Measurements from ENCODE around the gene CACNA1A. TPM values are rescaled to one million over a fixed set of nuclear protein-coding genes. Genes with fewer than 3 reads are reported as not detected.
"Not testable (repeated sequence)": the region's sequence is repeated elsewhere in the genome, so short reads cannot be mapped to it uniquely, and the experiment has no call there.

The CACNA1A gene
- total RNA-seq, result under 1 TPM; 0.25 to 0.35 TPM

DNA sequence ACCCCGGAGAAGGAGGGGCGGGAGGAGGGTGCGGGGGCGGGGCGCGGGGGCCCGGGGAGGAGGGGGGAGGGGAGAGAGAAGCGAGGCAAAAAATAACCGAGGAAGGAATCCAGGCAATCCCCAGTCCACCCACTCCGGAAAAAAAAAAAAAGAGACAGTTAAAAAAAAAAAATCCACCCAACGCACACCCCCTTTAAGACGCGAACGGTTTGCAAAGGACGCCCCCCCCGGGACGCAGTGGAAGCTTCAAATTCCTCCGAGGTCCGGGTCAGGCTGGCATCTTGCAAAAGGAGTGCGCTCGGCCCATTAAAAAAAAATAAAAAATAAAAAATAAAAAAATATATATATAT is at the start of gene CACNA1A:
Gene CACNA1A, minus strand, starts transcription at position 9 of the 350 bp plus-strand sequence. CDS start 255 bp downstream, outside the sequence.
- DNase-seq, result no peak
- CTCF ChIA-PET, result interaction anchor here (1.1 kb wide), 1 partner anchor 228 kb away, joined by 3 read pairs; no protein-coding TSS in a partner anchor
- POLR2A ChIA-PET, result interaction anchor here (0.7 kb wide), 1 partner anchor 389 kb away, joined by 7 read pairs; no protein-coding TSS in a partner anchor
- ATAC-seq, result no peak
- Mint-ChIP-seq H3K36me3 (ENCODE audit: low read depth) (no peaks in the 10 kb centered on the region), H3K4me1 (no peaks in the 10 kb centered on the region), H3K27ac (no peak within 1 kb of the TSS), H3K27me3 (peaks cover 62% of the 10 kb centered on the region), H3K9me3 (ENCODE audit: low read depth) (no peaks in the 10 kb centered on the region), H3K4me3 (peak within 1 kb of the TSS; percentile 27)
- intact Hi-C loops (cut with DNase I, micrococcal nuclease), result no loop called here

- ATAC-seq, result no peak
- intact Hi-C loops (cut with DNase I, micrococcal nuclease), result no loop called here
- H3K27ac Mint-ChIP-seq, result no peak overlapping the region
Observed at GRCh38 chr19:13554506-13555240, 48.4 kb upstream of the CACNA1A start.

DNA sequence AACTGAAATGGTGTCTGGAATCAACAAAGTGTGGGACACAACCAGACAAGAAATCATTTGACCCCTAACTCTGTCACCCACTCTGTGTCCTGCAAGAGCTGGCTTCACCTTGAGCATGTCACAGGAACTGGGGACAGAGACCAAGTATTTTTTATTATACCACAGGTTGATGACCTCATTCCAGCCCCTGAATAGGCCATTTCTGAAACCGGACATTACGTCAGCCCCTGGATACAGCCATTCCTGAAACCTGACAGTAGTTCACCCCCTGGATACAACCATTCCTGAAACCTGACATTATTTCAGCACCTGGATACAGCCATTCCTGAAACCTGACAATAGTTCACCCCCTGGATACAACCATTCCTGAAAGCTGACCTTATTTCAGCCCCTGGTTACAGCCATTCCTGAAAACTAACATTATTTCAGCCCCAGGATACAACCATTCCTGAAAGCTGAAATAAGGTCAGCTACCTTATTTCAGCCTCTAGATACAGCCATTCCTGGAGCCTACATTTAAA is 47.7 kb upstream of the CACNA1A start:
- no peaks in the 10 kb centered on the region for H3K36me3 Mint-ChIP-seq (ENCODE audit: low read depth)
- intact Hi-C loops (cut with DNase I, micrococcal nuclease), result no loop called here
- ChIA-PET POLR2A (no interaction called here), CTCF (no interaction called here)
- H3K9me3 Mint-ChIP-seq (ENCODE audit: low read depth), result no peaks in the 10 kb centered on the region
- no peak overlapping the region for H3K4me3 Mint-ChIP-seq
- DNase-seq (no peak), ATAC-seq (no peak)
- H3K27ac Mint-ChIP-seq, result no peak overlapping the region
- H3K4me1 Mint-ChIP-seq, result no peaks in the 10 kb centered on the region
- H3K27me3 Mint-ChIP-seq, result peaks cover 20% of the 10 kb centered on the region

More at GRCh38 chr19:13554506-13555240, 48.4 kb upstream of the CACNA1A start:
- H3K9me3 Mint-ChIP-seq (ENCODE audit: low read depth), result no peaks in the 10 kb centered on the region
- DNase-seq, result no peak
- no peak overlapping the region for H3K4me3 Mint-ChIP-seq
- CTCF ChIA-PET, result no interaction called here
- H3K4me1 Mint-ChIP-seq, result no peaks in the 10 kb centered on the region
- no peaks in the 10 kb centered on the region for H3K36me3 Mint-ChIP-seq (ENCODE audit: low read depth)
- H3K27me3 Mint-ChIP-seq, result peaks cover 20% of the 10 kb centered on the region
- POLR2A ChIA-PET, result no interaction called here

GRCh38 chr19:13548131-13548530 is 41.9 kb upstream of the CACNA1A start:
- ChIA-PET CTCF (no interaction called here), POLR2A (no interaction called here)
- Mint-ChIP-seq H3K27me3 (peaks cover 23% of the 10 kb centered on the region), H3K36me3 (ENCODE audit: low read depth) (no peaks in the 10 kb centered on the region), H3K27ac (no peak overlapping the region), H3K4me1 (no peaks in the 10 kb centered on the region), H3K9me3 (ENCODE audit: low read depth) (peaks cover 4% of the 10 kb centered on the region), H3K4me3 (no peak overlapping the region)
- DNase-seq, result no peak
- intact Hi-C loops (cut with DNase I, micrococcal nuclease), result no loop called here
- no peak for ATAC-seq

- Mint-ChIP-seq H3K4me1 (no peaks in the 10 kb centered on the region), H3K9me3 (ENCODE audit: low read depth) (peaks cover 4% of the 10 kb centered on the region), H3K36me3 (ENCODE audit: low read depth) (no peaks in the 10 kb centered on the region), H3K27me3 (peaks cover 24% of the 10 kb centered on the region), H3K27ac (no peak overlapping the region), H3K4me3 (no peak overlapping the region)
- CTCF ChIA-PET, result interaction anchor here (0.5 to 0.7 kb wide), 2 partner anchors 32 to 33 kb away, joined by 3 read pairs; no protein-coding TSS in a partner anchor
- POLR2A ChIA-PET, result no interaction called here
- DNase-seq, result no peak
- intact Hi-C loops (cut with DNase I, micrococcal nuclease), result no loop called here
- ATAC-seq, result no peak
Observed at GRCh38 chr19:13547102-13547501, 40.8 kb upstream of the CACNA1A start.

DNA sequence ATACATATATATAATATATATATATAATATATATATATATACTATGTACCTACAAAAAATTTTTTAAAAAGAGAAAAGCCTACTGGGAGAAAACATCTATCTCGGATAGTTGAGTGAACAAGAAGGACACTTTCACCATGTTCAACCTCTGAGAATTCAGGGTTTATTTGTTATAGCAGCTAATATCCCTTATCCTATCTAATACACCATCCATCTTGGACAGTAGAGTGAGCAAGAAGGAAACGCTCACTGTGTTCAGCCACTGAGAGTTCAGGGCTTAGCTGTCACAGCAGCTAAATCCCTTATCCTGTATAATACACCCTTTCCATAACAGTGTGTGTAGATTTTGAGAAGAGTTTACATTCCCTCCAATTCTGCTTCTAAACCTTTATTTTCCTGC is 38.1 kb upstream of the CACNA1A start:
- DNase-seq, result no peak
- H3K4me1 Mint-ChIP-seq, result no peaks in the 10 kb centered on the region
- H3K4me3 Mint-ChIP-seq, result no peak overlapping the region
- ATAC-seq, result no peak
- ChIA-PET CTCF (interaction anchor here (0.6 kb wide), 1 partner anchor 117 kb away, joined by 3 read pairs; no protein-coding TSS in a partner anchor), POLR2A (no interaction called here)
- peaks cover 4% of the 10 kb centered on the region for H3K9me3 Mint-ChIP-seq (ENCODE audit: low read depth)
- H3K27ac Mint-ChIP-seq, result no peak overlapping the region
- H3K27me3 Mint-ChIP-seq, result peaks cover 22% of the 10 kb centered on the region
- intact Hi-C loops (cut with DNase I, micrococcal nuclease), result no loop called here
- H3K36me3 Mint-ChIP-seq (ENCODE audit: low read depth), result no peaks in the 10 kb centered on the region

DNA sequence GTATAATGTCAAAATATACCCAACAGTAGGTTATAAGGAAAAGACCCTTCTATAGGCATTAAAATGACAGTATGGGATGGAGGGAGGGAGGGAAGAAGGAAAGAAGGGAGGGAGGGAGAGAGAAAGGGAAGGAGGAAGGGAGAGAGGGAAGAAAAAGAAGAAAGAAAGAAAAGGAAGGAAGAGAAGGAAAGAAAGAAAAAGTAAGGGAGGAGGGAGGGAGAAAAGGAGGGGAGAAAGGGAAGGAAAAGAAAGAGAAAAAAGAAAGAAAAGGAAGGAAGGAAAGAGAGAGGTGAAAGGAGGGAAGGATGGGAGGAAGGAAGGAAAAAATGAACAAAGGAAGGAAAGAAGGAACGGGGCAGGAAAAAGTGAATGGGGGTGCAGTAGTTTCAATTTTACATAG is 35.3 kb upstream of the CACNA1A start:
- ATAC-seq (no peak), DNase-seq (no peak)
- H3K9me3 Mint-ChIP-seq (ENCODE audit: low read depth), result peaks cover 4% of the 10 kb centered on the region
- ChIA-PET POLR2A (no interaction called here), CTCF (interaction anchor here (1.8 kb wide), 1 partner anchor 48 kb away, joined by 5 read pairs; no protein-coding TSS in a partner anchor)
- no peak overlapping the region for H3K27ac Mint-ChIP-seq
- no peaks in the 10 kb centered on the region for H3K36me3 Mint-ChIP-seq (ENCODE audit: low read depth)
- H3K4me3 Mint-ChIP-seq, result no peak overlapping the region
- peaks cover 23% of the 10 kb centered on the region for H3K27me3 Mint-ChIP-seq
- H3K4me1 Mint-ChIP-seq, result no peaks in the 10 kb centered on the region
- intact Hi-C loops (cut with DNase I, micrococcal nuclease), result no loop called here

DNA sequence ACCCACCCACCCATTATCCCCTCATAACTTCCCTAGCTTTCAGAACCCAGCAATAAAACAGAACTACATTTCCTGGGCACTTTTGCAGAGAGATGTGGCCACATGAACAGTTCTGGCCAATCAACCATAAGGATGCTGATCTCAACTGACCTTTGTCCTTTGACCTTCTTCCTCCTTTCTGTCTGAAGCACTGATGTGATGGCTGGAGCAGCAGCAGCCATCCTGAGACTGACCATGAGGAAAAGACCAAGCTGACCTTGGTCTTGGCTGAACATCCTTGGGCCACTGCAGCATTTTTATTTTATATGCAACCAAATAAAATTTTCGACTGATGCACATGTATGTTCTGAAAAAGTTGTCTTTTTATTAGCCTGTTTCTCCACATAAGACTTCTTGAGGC is 33.1 kb upstream of the CACNA1A start:
- peaks cover 4% of the 10 kb centered on the region for H3K9me3 Mint-ChIP-seq (ENCODE audit: low read depth)
- H3K36me3 Mint-ChIP-seq (ENCODE audit: low read depth), result no peaks in the 10 kb centered on the region
- CTCF ChIA-PET, result interaction anchor here (1.3 kb wide), 1 partner anchor 33 kb away, joined by 4 read pairs; no protein-coding TSS in a partner anchor
- no peak overlapping the region for H3K27ac Mint-ChIP-seq
- POLR2A ChIA-PET, result no interaction called here
- intact Hi-C loops (cut with DNase I, micrococcal nuclease), result no loop called here
- no peak for ATAC-seq
- no peak for DNase-seq
- peaks cover 26% of the 10 kb centered on the region for H3K27me3 Mint-ChIP-seq
- H3K4me1 Mint-ChIP-seq, result no peaks in the 10 kb centered on the region
- no peak overlapping the region for H3K4me3 Mint-ChIP-seq

GRCh38 chr19:13538601-13539253 is 32.4 kb upstream of the CACNA1A start:
- Mint-ChIP-seq H3K27me3 (peaks cover 29% of the 10 kb centered on the region), H3K4me1 (no peaks in the 10 kb centered on the region), H3K4me3 (no peak overlapping the region), H3K27ac (no peak overlapping the region), H3K36me3 (ENCODE audit: low read depth) (no peaks in the 10 kb centered on the region), H3K9me3 (ENCODE audit: low read depth) (peaks cover 3% of the 10 kb centered on the region)
- ChIA-PET POLR2A (no interaction called here), CTCF (interaction anchor here (0.9 to 1.3 kb wide), 2 partner anchors 12 to 34 kb away, joined by 3 to 4 read pairs; no protein-coding TSS in a partner anchor)
- no peak for DNase-seq
- ATAC-seq, result no peak
- intact Hi-C loops (cut with DNase I, micrococcal nuclease), result no loop called here

- CTCF ChIA-PET, result interaction anchor here (0.7 to 0.8 kb wide), 2 partner anchors 10 to 538 kb away, joined by 3 read pairs; no protein-coding TSS in a partner anchor
- DNase-seq, result no peak
- ATAC-seq, result no peak
- H3K36me3 Mint-ChIP-seq (ENCODE audit: low read depth), result no peaks in the 10 kb centered on the region
- POLR2A ChIA-PET, result no interaction called here
- peaks cover 23% of the 10 kb centered on the region for H3K27me3 Mint-ChIP-seq
- intact Hi-C loops (cut with DNase I, micrococcal nuclease), result no loop called here
- H3K4me1 Mint-ChIP-seq, result no peaks in the 10 kb centered on the region
- H3K4me3 Mint-ChIP-seq, result no peak overlapping the region
- H3K9me3 Mint-ChIP-seq (ENCODE audit: low read depth), result no peaks in the 10 kb centered on the region
- no peak overlapping the region for H3K27ac Mint-ChIP-seq
Observed at GRCh38 chr19:13537454-13537853, 31.2 kb upstream of the CACNA1A start.

DNA sequence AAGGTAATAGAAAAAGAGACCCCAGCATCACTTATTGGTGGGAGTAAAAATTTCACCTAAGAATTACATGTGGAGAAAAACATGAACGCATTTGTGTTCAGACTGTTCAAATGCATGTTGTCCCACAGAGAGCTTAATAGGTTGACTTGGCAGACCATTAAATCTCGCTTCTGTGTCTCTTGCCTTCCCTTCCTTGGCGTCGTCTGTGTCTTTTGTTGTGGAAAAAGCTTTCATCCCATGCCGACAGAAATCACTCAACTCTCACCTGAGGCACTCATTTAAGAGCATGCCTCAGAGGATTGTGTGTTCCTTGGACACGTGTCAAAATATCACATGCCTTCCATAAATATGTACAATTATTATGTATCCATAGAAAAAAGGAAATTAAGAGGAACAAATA is 24.4 kb upstream of the CACNA1A start:
- ATAC-seq, result no peak
- no peak overlapping the region for H3K4me3 Mint-ChIP-seq

DNA sequence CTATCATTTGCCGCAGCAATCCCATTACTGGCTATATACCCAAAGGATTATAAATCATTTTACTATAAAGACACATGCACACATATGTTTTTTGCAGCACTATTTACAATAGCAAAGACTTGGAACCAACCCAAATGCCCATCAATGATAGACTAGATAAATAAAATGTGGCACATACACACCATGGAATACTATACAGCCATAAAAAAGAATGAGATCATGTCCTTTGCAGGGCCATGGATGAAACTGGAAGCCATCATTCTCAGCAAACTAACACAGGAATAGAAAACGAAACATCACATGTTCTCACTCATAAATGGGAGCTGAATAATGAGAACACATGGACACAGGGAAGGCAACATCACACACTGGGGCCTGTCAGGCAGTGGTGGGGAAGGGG is 23.4 kb upstream of the CACNA1A start:
- H3K9me3 Mint-ChIP-seq (ENCODE audit: low read depth); CTCF ChIA-PET; H3K27ac Mint-ChIP-seq: not testable (repeated sequence)

More for the DNA sequence above, 24.4 kb upstream of the CACNA1A start:
- intact Hi-C loops (cut with DNase I, micrococcal nuclease), result no loop called here
- ChIA-PET POLR2A (no interaction called here), CTCF (no interaction called here)
- Mint-ChIP-seq H3K27me3 (peaks cover 32% of the 10 kb centered on the region), H3K27ac (no peak overlapping the region), H3K36me3 (ENCODE audit: low read depth) (no peaks in the 10 kb centered on the region), H3K9me3 (ENCODE audit: low read depth) (no peaks in the 10 kb centered on the region), H3K4me1 (no peaks in the 10 kb centered on the region)
- DNase-seq, result no peak

More for the DNA sequence above, 23.4 kb upstream of the CACNA1A start:
- peaks cover 34% of the 10 kb centered on the region for H3K27me3 Mint-ChIP-seq
- DNase-seq; H3K4me1 Mint-ChIP-seq; H3K4me3 Mint-ChIP-seq; H3K36me3 Mint-ChIP-seq (ENCODE audit: low read depth); ATAC-seq; POLR2A ChIA-PET: not testable (repeated sequence)
- intact Hi-C loops (cut with DNase I, micrococcal nuclease), result loop anchor here in 1 of 2 experiments (5.0 kb wide), 1 partner anchor 252 kb away; no protein-coding TSS in a partner anchor

Data from activated CD4-positive, alpha-beta T cell treated with anti-CD3 and anti-CD28 coated beads for 36 hours (primary cell).